GM10266 (cell line): ENCODE measurements around the gene BRSK2.
A peak's percentile ranks its signal among the peaks of the same experiment; 100 is the strongest.

Experiments
- DNase-seq: peaks from one replicate; pipeline ENCODE4 v3.0.0; 2012; ENCODE audit errors: extremely low spot score
- TF ChIP-seq, protein P1 (sequence below): IDR thresholded peaks from 2 replicates; pipeline ENCODE4 v1.5.1; 2012; ENCODE audit warnings: mild to moderate bottlenecking, low read depth; ENCODE audit not compliant: control insufficient read depth, insufficient read depth; ENCODE audit errors: missing control alignments

Gene BRSK2

DNA sequence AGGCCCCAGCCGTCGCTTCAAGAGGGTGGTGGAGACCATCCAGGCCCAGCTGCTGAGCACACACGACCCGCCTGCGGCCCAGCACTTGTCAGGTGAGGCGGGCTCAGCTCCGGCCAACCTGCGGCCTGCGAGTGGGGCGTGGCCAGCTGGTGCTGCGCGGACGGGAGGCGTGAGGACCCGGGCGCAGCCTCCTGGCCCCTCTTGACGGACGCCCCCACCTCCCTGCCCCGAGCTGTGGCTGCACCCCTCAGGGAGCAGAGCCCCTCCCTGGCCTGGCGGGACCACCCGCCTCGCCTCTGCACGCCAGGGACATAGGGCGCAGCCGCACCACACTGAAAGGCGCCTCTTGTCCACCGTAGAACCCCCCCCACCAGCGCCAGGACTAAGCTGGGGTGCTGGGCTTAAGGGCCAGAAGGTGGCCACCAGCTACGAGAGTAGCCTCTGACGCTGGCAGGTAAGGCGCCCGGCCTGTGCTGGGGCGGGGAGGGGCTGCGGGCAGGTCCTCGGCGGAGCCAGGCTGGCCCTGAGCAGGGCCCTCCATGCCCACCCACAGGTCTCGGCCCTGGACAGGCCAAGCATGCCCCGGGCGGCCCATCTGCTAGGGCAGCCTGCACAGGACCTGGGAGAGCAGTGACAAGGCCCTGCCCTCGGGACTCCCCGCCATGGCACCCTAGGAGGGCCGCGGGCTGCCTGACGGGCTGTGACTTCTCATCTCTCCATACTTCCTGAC is 67.0 kb downstream of the BRSK2 start:
- DNase-seq = no peak
- TF ChIP-seq, protein P1, sequence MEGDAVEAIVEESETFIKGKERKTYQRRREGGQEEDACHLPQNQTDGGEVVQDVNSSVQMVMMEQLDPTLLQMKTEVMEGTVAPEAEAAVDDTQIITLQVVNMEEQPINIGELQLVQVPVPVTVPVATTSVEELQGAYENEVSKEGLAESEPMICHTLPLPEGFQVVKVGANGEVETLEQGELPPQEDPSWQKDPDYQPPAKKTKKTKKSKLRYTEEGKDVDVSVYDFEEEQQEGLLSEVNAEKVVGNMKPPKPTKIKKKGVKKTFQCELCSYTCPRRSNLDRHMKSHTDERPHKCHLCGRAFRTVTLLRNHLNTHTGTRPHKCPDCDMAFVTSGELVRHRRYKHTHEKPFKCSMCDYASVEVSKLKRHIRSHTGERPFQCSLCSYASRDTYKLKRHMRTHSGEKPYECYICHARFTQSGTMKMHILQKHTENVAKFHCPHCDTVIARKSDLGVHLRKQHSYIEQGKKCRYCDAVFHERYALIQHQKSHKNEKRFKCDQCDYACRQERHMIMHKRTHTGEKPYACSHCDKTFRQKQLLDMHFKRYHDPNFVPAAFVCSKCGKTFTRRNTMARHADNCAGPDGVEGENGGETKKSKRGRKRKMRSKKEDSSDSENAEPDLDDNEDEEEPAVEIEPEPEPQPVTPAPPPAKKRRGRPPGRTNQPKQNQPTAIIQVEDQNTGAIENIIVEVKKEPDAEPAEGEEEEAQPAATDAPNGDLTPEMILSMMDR = no peak

DNA sequence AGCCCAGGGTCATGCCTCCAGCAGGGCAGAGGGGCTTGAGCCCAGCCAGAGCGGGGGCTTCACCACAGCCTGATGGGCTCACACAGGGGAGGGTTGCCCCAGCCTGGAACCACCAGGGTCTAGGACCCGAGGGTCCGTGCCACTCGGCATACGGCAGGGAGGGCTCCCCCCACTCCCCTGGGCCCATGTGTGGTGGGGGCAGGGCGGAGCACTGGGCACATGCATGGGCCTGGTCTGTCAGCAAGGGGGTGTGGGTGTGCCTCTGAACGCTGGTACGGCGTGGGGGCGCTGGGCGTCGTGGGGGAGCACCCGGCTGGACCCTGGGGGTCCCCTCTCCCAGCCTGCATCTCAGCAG is 67.6 kb downstream of the BRSK2 start:
- no peak for DNase-seq
- TF ChIP-seq, protein P1 = no peak

DNA sequence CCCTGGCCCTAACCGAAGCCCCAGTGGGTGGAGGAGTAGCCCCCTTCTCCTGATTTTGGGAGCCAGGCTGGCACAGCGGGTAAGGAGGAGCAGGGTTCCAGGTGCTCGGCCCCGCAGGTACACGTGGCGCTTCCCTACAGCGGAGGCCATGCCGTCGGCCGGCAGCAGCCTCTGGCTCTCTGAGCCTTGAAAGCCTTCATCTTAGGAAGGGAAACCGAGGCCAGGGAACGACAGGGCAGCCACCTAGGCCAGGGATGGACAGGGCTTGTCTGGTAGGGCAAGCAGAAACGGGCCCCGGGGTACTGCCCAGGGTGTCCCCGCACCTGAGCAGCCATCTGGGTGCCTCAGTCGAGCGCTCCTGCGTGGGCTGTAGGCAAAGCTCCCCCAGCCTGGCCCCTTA is 68.1 kb downstream of the BRSK2 start:
- DNase-seq = no peak
- TF ChIP-seq, protein P1 = no peak

- TF ChIP-seq, protein P1 = peak; percentile 36
- no peak for DNase-seq
These were observed 68.8 kb downstream of the BRSK2 start for GRCh38 chr11:1458340-1459218.

- TF ChIP-seq, protein P1 = no peak
These were observed 69.5 kb downstream of the BRSK2 start for GRCh38 chr11:1459219-1459575.

GRCh38 chr11:1459764-1460395 is 70.1 kb downstream of the BRSK2 start:
- no peak for DNase-seq
- TF ChIP-seq, protein P1 = no peak

More at GRCh38 chr11:1459219-1459575, 69.5 kb downstream of the BRSK2 start:
- no peak for DNase-seq

GRCh38 chr11:1460396-1460985 is 70.8 kb downstream of the BRSK2 start:
- DNase-seq = no peak
- TF ChIP-seq, protein P1 = no peak
